IMR-90 (cell line): ENCODE measurements around the gene AGFG1. TPM values are rescaled to one million over a fixed set of nuclear protein-coding genes. Genes with fewer than 3 reads are reported as not detected.

Experiments used
- ATAC-seq: fragments of 200-7000 bp; cut with Tn5 transposase; 2 replicates; pipeline ENCODE4 v1.9.1; 2020; ENCODE audit warnings: low read depth, mild to moderate bottlenecking, moderate library complexity
- BruUV-seq: library from RNA; stranded (reverse); fragments of 400-500 nt; replicated peaks from 2 replicates; lab custom pipeline; 2021; lab: Mats Ljungman, UMichigan
- CTCF ChIA-PET: fragments of 300-600 bp; formaldehyde crosslinking; extraction: SDS; loops from one replicate; lab custom pipeline; 2021; ENCODE audit warnings: antibody characterized with exemption; lab: Yijun Ruan, JAX
- POLR2A ChIA-PET: fragments of 300-600 bp; sonication (Branson Sonifier 250); formaldehyde crosslinking; loops from one replicate; lab custom pipeline; 2022; ENCODE audit warnings: antibody characterized with exemption; ENCODE audit not compliant: unreplicated experiment; lab: Charles Lee
- DNase-seq: peaks from one replicate; pipeline ENCODE4 v3.0.0; 2013
- H2AFZ ChIP-seq: replicated peaks from 2 replicates; pipeline ENCODE3; 2013; ENCODE audit warnings: low read length, mild to moderate bottlenecking; ENCODE audit not compliant: poor library complexity
- H2AK5ac ChIP-seq: 2 replicates; pipeline ENCODE4 v1.6.1; 2013; ENCODE audit warnings: low read depth, low read length, inconsistent platforms
- H2AK9ac ChIP-seq: replicated peaks from 2 replicates; pipeline ENCODE3; 2013; ENCODE audit warnings: mild to moderate bottlenecking, low read depth, low read length, moderate library complexity; ENCODE audit not compliant: poor library complexity
- H2BK120ac ChIP-seq: 2 replicates; pipeline ENCODE4 v1.6.1; 2013; ENCODE audit warnings: low read depth, low read length, inconsistent platforms
- H2BK15ac ChIP-seq: 3 replicates; pipeline ENCODE4 v1.6.1; 2013; ENCODE audit warnings: low read depth, low read length, inconsistent platforms
- H2BK20ac ChIP-seq: 2 replicates; pipeline ENCODE4 v1.6.1; 2013; ENCODE audit warnings: low read depth, mild to moderate bottlenecking, inconsistent platforms, low read length, moderate library complexity
- H2BK5ac ChIP-seq: 2 replicates; pipeline ENCODE4 v1.6.1; 2013; ENCODE audit warnings: mild to moderate bottlenecking, low read depth, low read length, inconsistent platforms; ENCODE audit not compliant: poor library complexity, severe bottlenecking
- H3K14ac ChIP-seq: replicated peaks from 2 replicates; pipeline ENCODE4 v1.6.1; 2013; ENCODE audit warnings: low read depth, low read length, inconsistent platforms
- H3K18ac ChIP-seq: 2 replicates; pipeline ENCODE4 v1.6.1; 2013; ENCODE audit warnings: low read depth, low read length, control low read depth
- H3K23ac ChIP-seq: 2 replicates; pipeline ENCODE4 v1.6.1; 2013; ENCODE audit warnings: low read depth, low read length, inconsistent platforms
- H3K27ac ChIP-seq: 2 replicates; pipeline ENCODE4 v1.5.1; 2013; ENCODE audit warnings: mild to moderate bottlenecking, control low read depth, low read length; ENCODE audit not compliant: insufficient read depth
- H3K27me3 ChIP-seq: 2 replicates; pipeline ENCODE4 v1.6.1; 2013; ENCODE audit warnings: low read length; ENCODE audit not compliant: control insufficient read depth, insufficient read depth
- H3K36me3 ChIP-seq: 2 replicates; pipeline ENCODE4 v1.6.1; 2013; ENCODE audit warnings: low read length, mixed read lengths; ENCODE audit not compliant: control insufficient read depth, insufficient read depth
- H3K4ac ChIP-seq: 2 replicates; pipeline ENCODE4 v1.6.1; 2013; ENCODE audit warnings: low read depth, low read length, inconsistent platforms
- H3K4me1 ChIP-seq: 2 replicates; pipeline ENCODE4 v1.6.1; 2013; ENCODE audit warnings: low read length, mixed read lengths; ENCODE audit not compliant: control insufficient read depth, insufficient read depth
- H3K4me2 ChIP-seq: 2 replicates; pipeline ENCODE4 v1.6.1; 2013; ENCODE audit warnings: low read depth, mild to moderate bottlenecking, control low read depth, low read length, moderate library complexity
- H3K4me3 ChIP-seq: 2 replicates; pipeline ENCODE4 v1.5.1; 2013; ENCODE audit warnings: low read depth, mild to moderate bottlenecking, control low read depth, low read length, moderate library complexity; ENCODE audit not compliant: insufficient read depth
- H3K56ac ChIP-seq: 2 replicates; pipeline ENCODE4 v1.6.1; 2013; ENCODE audit warnings: low read length, inconsistent platforms; ENCODE audit not compliant: insufficient read depth; ENCODE audit errors: extremely low read depth
- H3K79me1 ChIP-seq, 2 experiments: 2 replicates each; pipeline ENCODE4 v1.6.1; 2013; ENCODE audit warnings: low read length in 2 of 2, inconsistent platforms in 1 of 2, low read depth in 1 of 2
- H3K9ac ChIP-seq: 2 replicates; pipeline ENCODE4 v1.6.1; 2013; ENCODE audit warnings: low read depth, low read length, control low read depth
- H3K9me1 ChIP-seq: 2 replicates; pipeline ENCODE4 v1.6.1; 2013; ENCODE audit warnings: low read length, inconsistent platforms; ENCODE audit not compliant: insufficient read depth
- H3K9me3 ChIP-seq: 2 replicates; pipeline ENCODE4 v1.6.1; 2013; ENCODE audit warnings: low read length; ENCODE audit not compliant: control insufficient read depth, insufficient read depth
- H4K20me1 ChIP-seq: 2 replicates; pipeline ENCODE4 v1.6.1; 2013; ENCODE audit warnings: low read length, inconsistent platforms; ENCODE audit not compliant: insufficient read depth
- H4K5ac ChIP-seq: 2 replicates; pipeline ENCODE4 v1.6.1; 2013; ENCODE audit warnings: mild to moderate bottlenecking, low read depth, low read length, control low read depth
- H4K8ac ChIP-seq, 2 experiments: 2 replicates each; pipeline ENCODE4 v1.6.1; 2013; ENCODE audit warnings: low read depth in 2 of 2, low read length in 2 of 2, control low read depth in 1 of 2, inconsistent platforms in 1 of 2
- H4K91ac ChIP-seq: 2 replicates; pipeline ENCODE4 v1.6.1; 2013; ENCODE audit warnings: low read depth, low read length, inconsistent platforms; ENCODE audit not compliant: insufficient read depth
- FOS ChIP-seq: fragments of 150-350 bp; IDR thresholded peaks from 2 replicates; pipeline ENCODE4 v1.6.1; 2016; ENCODE audit warnings: low read depth, low read length
- MXI1 ChIP-seq: IDR thresholded peaks from 2 replicates; pipeline ENCODE4 v1.6.1; 2012; ENCODE audit warnings: low read depth, mild to moderate bottlenecking, low read length, moderate library complexity, borderline replicate concordance
- NFE2L2 ChIP-seq: fragments of 150-350 bp; IDR thresholded peaks from 2 replicates; pipeline ENCODE4 v1.6.1; 2016; ENCODE audit warnings: low read depth, mild to moderate bottlenecking, low read length
- RCOR1 ChIP-seq: IDR thresholded peaks from 2 replicates; pipeline ENCODE4 v1.6.1; 2012; ENCODE audit warnings: mild to moderate bottlenecking, low read length, improper control_type of control experiment; ENCODE audit not compliant: insufficient replicate concordance
- SMC3 ChIP-seq: fragments of 150-350 bp; IDR thresholded peaks from 2 replicates; pipeline ENCODE4 v1.6.1; 2016; ENCODE audit warnings: low read depth, mild to moderate bottlenecking, antibody characterized with exemption, low read length, moderate library complexity
- WGBS, 2 experiments: methylation state at CpG; one replicate each; pipeline versions ENCODE4 v1.1.5 to v1.1.7; 2013; ENCODE audit warnings: missing lambda C conversion rate in 2 of 2; ENCODE audit not compliant: insufficient read length in 1 of 2; ENCODE audit errors: extremely low coverage in 2 of 2; 5-methylcytosine and 5-hydroxymethylcytosine counted together
- dilution Hi-C: fragments of 300-500 bp; cut with HindIII; formaldehyde crosslinking; loops from one replicate; pipeline ENCODE4 v1.14.3; 2018; ENCODE audit warnings: low sequenced_read_pairs; ENCODE audit not compliant: unreplicated experiment
- in situ Hi-C: fragments of 300-500 bp; cut with MboI; formaldehyde crosslinking; loops from 3 replicates; pipeline ENCODE4 v1.14.3; 2019; ENCODE audit warnings: low sequenced_read_pairs, inconsistent platforms, mixed read lengths
- intact Hi-C: fragments of 100-400 bp; cut with micrococcal nuclease; formaldehyde crosslinking; loops from 2 replicates; pipeline ENCODE4 v1.10.0; 2022
- polyA plus RNA-seq, 3 experiments: library from polyadenylated mRNA; depleted of rRNA; stranded (reverse); fragments of >200 nt; gene quantifications; 2 replicates each; pipeline ENCODE4 v1.2.3, GENCODE V29; 2012; ENCODE audit warnings: low replicate concordance in 1 of 3
- total RNA-seq: library from RNA; depleted of rRNA; stranded (reverse); fragments of >200 nt; gene quantifications from 2 replicates; pipeline ENCODE4 v1.2.3, GENCODE V29; 2012

Gene AGFG1
- total and polyA plus RNA-seq, 2 of the 4 experiments (the other 2 are of a cell fraction) = 58.4 to 126 TPM

DNA sequence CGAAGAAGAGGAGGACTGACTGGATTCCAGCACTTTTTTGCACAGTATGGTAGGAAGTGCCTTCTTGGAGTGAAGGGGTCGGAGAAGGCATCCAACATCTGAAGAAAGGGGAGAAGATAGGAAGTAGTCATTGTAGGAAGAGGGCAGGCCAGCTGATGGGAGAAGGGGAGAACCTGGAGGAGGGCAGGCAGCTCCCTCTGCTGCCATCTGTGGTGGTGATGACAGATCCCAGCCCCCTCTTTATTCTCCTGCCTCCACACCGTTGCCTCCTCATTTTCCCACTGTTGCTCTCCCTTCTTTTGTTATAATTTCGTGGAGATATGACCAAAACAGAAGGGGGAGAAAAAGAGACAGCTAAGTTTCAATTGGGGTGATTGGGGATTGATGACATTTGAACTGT is 123.8 kb downstream of the AGFG1 start:
- POLR2A ChIA-PET = no interaction called here
- in situ Hi-C loops = no loop called here

More for the DNA sequence above, 123.8 kb downstream of the AGFG1 start:
- Histone ChIP-seq H3K9me3 (no peaks in the 10 kb centered on the region), H4K5ac (no peak overlapping the region), H2AFZ (no peak overlapping the region), H3K56ac (no peak overlapping the region), H3K18ac (no peak overlapping the region), H4K20me1 (no peaks in the 10 kb centered on the region), H3K79me1 (no peaks in the 10 kb centered on the region), H3K4ac (no peak overlapping the region), H3K36me3 (no peaks in the 10 kb centered on the region), H2BK5ac (no peak overlapping the region), H2BK20ac (no peak overlapping the region), H3K14ac (no peak overlapping the region), H2BK15ac (no peak overlapping the region), H3K23ac (no peak overlapping the region), H4K91ac (no peak overlapping the region), H3K4me1 (no peaks in the 10 kb centered on the region), H3K9me1 (no peaks in the 10 kb centered on the region), H3K4me2 (no peak overlapping the region), H3K27ac (no peak overlapping the region), H2AK5ac (no peak overlapping the region), H3K4me3 (no peak overlapping the region), H3K9ac (no peak overlapping the region), H2BK120ac (no peak overlapping the region), H2AK9ac (no peak overlapping the region), H4K8ac (no peak overlapping the region), H3K27me3 (peaks cover 2% of the 10 kb centered on the region; the same call in 1 of the 2 replicates)
- CTCF ChIA-PET = no interaction called here
- no peak for TF ChIP-seq RCOR1
- TF ChIP-seq FOS = no peak
- no peak for TF ChIP-seq NFE2L2
- TF ChIP-seq MXI1 = no peak
- TF ChIP-seq SMC3 = no peak
- DNase-seq = no peak
- dilution Hi-C loops (no loop called here), intact Hi-C loops (no loop called here)
- ATAC-seq = no peak
- BruUV-seq = no TSS peak
- no CpG with 5 or more reads among the region's 4 CpGs for WGBS, 2 experiments
